HCT116 (cell line): ENCODE data around the gene ATXN2. TPM values are rescaled to one million over a fixed set of nuclear protein-coding genes. Genes with fewer than 3 reads are reported as not detected.

ENCODE experiments used
- ATAC-seq: fragments of 200-7000 bp; cut with Tn5 transposase; 2 replicates; pipeline ENCODE4 v1.9.1; 2020; ENCODE audit warnings: mild to moderate bottlenecking, moderate library complexity
- BruUV-seq: library from RNA; stranded (reverse); fragments of 400-500 nt; replicated peaks from 2 replicates; lab custom pipeline; 2021; lab: Mats Ljungman, UMichigan
- CTCF ChIA-PET: fragments of 300-600 bp; sonication (Branson Sonifier 250); formaldehyde crosslinking; loops from one replicate; lab custom pipeline; 2021; ENCODE audit warnings: antibody characterized with exemption; lab: Charles Lee
- POLR2A ChIA-PET: fragments of 300-600, 350-600 bp; sonication (Branson Sonifier 250); formaldehyde crosslinking; loops from one replicate; lab custom pipeline; 2021; ENCODE audit warnings: antibody characterized with exemption; lab: Charles Lee
- RAD21 ChIA-PET, 2 experiments: fragments of 300-600 bp; sonication (Branson Sonifier 250); formaldehyde crosslinking; loops; one replicate each; lab custom pipeline; 2023; ENCODE audit warnings: low total read pairs in 2 of 2; ENCODE audit not compliant: uncharacterized antibody in 2 of 2, unreplicated experiment in 2 of 2, low non-redundant PET in 1 of 2; lab: Charles Lee
- DNase-seq: peaks from one replicate; pipeline ENCODE4 v3.0.0-alpha.2; 2010; ENCODE audit warnings: low read depth, low spot score
- H2AFZ ChIP-seq: fragments of 200-600 bp; shearing (Covaris generic), sonication (generic); 2 replicates; pipeline ENCODE4 v1.6.1; 2017; ENCODE audit warnings: low read depth, mixed run types, mixed read lengths, antibody characterized with exemption, low read length; ENCODE audit not compliant: poor library complexity, severe bottlenecking
- H3K27ac ChIP-seq: 2 replicates; pipeline ENCODE4 v1.5.1; 2012; ENCODE audit warnings: low read depth, low read length
- H3K27me3 ChIP-seq: fragments of 200-600 bp; sonication (generic); 2 replicates; pipeline ENCODE4 v1.6.1; 2016; ENCODE audit warnings: mixed run types, low read length, mixed read lengths; ENCODE audit not compliant: insufficient read depth
- H3K36me3 ChIP-seq, 2 experiments: fragments of 200-500 bp in 1 of 2; fragments of 200-600 bp in 1 of 2; sonication (Bioruptor generic) in 1 of 2; sonication (generic) in 1 of 2; 2 replicates each; pipeline versions ENCODE4 v1.5.1 to v1.6.1; 2014 to 2016; ENCODE audit warnings: low read length in 2 of 2, inconsistent platforms in 1 of 2, mixed read lengths in 1 of 2, mixed run types in 1 of 2; ENCODE audit not compliant: insufficient read depth in 2 of 2, control insufficient read depth in 1 of 2
- H3K4me1 ChIP-seq, 2 experiments: fragments of 200-600 bp in 1 of 2; sonication (generic) in 1 of 2; 2 replicates each; pipeline versions ENCODE4 v1.5.1 to v1.6.1; 2012 to 2017; ENCODE audit warnings: low read length in 2 of 2, inconsistent platforms in 1 of 2, mild to moderate bottlenecking in 1 of 2, mixed read lengths in 1 of 2, mixed run types in 1 of 2, moderate library complexity in 1 of 2; ENCODE audit not compliant: insufficient read depth in 2 of 2, control insufficient read depth in 1 of 2
- H3K4me2 ChIP-seq: fragments of 200-600 bp; sonication (generic); 2 replicates; pipeline ENCODE4 v1.6.1; 2017; ENCODE audit warnings: mixed run types, low read length, mixed read lengths
- H3K4me3 ChIP-seq, 2 experiments: fragments of 200-600 bp in 1 of 2; sonication (generic) in 1 of 2; replicated peaks in 1 of 2; 2 replicates each; pipeline ENCODE4 v1.5.1; 2011 to 2016; ENCODE audit warnings: low read length in 2 of 2, control low read depth in 1 of 2, low read depth in 1 of 2, mild to moderate bottlenecking in 1 of 2, mixed read lengths in 1 of 2, mixed run types in 1 of 2
- H3K79me2 ChIP-seq: fragments of 200-600 bp; sonication (generic); 2 replicates; pipeline ENCODE4 v1.6.1; 2017; ENCODE audit warnings: mild to moderate bottlenecking, mixed run types, low read length, moderate library complexity, mixed read lengths; ENCODE audit not compliant: insufficient read depth
- H3K9ac ChIP-seq: fragments of 200-600 bp; sonication (generic); 2 replicates; pipeline ENCODE4 v1.6.1; 2016; ENCODE audit warnings: low read length, mixed read lengths
- H3K9me2 ChIP-seq: fragments of 200-600 bp; sonication (generic), shearing (Covaris generic); 2 replicates; pipeline ENCODE4 v1.6.1; 2017; ENCODE audit warnings: mixed run types, mild to moderate bottlenecking, moderate library complexity; ENCODE audit not compliant: insufficient read depth
- H3K9me3 ChIP-seq, 2 experiments: fragments of 200-500 bp in 1 of 2; fragments of 200-600 bp in 1 of 2; sonication (Bioruptor generic) in 1 of 2; sonication (generic) in 1 of 2; 2 replicates each; pipeline ENCODE4 v1.6.1; 2014 to 2017; ENCODE audit warnings: low read length in 2 of 2, mixed read lengths in 2 of 2, inconsistent platforms in 1 of 2, low read depth in 1 of 2, mild to moderate bottlenecking in 1 of 2, mixed run types in 1 of 2, moderate library complexity in 1 of 2; ENCODE audit not compliant: control insufficient read depth in 1 of 2, insufficient read depth in 1 of 2
- H4K20me1 ChIP-seq: fragments of 200-600 bp; sonication (generic), shearing (Covaris generic); 2 replicates; pipeline ENCODE4 v1.6.1; 2017; ENCODE audit warnings: mixed run types, mild to moderate bottlenecking, moderate library complexity; ENCODE audit not compliant: insufficient read depth
- EGR1 ChIP-seq: IDR thresholded peaks from 2 replicates; pipeline ENCODE4 v1.6.1; 2012; ENCODE audit warnings: low read depth
- JUND ChIP-seq: IDR thresholded peaks from 2 replicates; pipeline ENCODE4 v1.6.1; 2012
- SP1 ChIP-seq: IDR thresholded peaks from 2 replicates; pipeline ENCODE4 v1.6.1; 2012; ENCODE audit warnings: low read depth
- TCF7L2 ChIP-seq: IDR thresholded peaks from 2 replicates; pipeline ENCODE4 v1.7.0; 2011; ENCODE audit warnings: borderline replicate concordance, inconsistent platforms; ENCODE audit not compliant: insufficient read depth, insufficient read length; ENCODE audit errors: extremely low read depth
- intact Hi-C: fragments of 100-400 bp; cut with micrococcal nuclease; formaldehyde crosslinking; loops from 2 replicates; pipeline ENCODE4 v1.10.0; 2022
- total RNA-seq: library from RNA; stranded (reverse); gene quantifications from one replicate; pipeline ENCODE4 v1.2.1, GENCODE V29; 2021; ENCODE audit not compliant: unreplicated experiment
- TF ChIP-seq, protein P1 (sequence below), 3 experiments: fragments of 200-600 bp in 1 of 3; sonication (generic) in 1 of 3; IDR thresholded peaks in 2 of 3; conservative IDR thresholded peaks in 1 of 3; 2 replicates each; pipeline ENCODE4 v1.5.1; 2012 to 2017; ENCODE audit warnings: low read depth in 2 of 3, low read length in 2 of 3, antibody characterized with exemption in 1 of 3, borderline replicate concordance in 1 of 3, control low read depth in 1 of 3, mild to moderate bottlenecking in 1 of 3, mixed read lengths in 1 of 3, mixed run types in 1 of 3, moderate library complexity in 1 of 3; ENCODE audit not compliant: insufficient read depth in 1 of 3

Gene ATXN2
- total RNA-seq, 1 experiment from 2014 or later = 72.7 TPM

- BruUV-seq = no TSS peak
- ChIA-PET POLR2A (no interaction called here), CTCF (interaction anchor here (1.2 to 1.6 kb wide), 2 partner anchors 8 to 46 kb away, joined by 3 to 6 read pairs; no protein-coding TSS in a partner anchor), RAD21 (no interaction called here)
- DNase-seq (peak; percentile 87), ATAC-seq (peak; percentile 84)
- Histone ChIP-seq H3K9me2 (no peaks in the 10 kb centered on the region), H3K79me2 (peaks cover 30% of the 10 kb centered on the region), H3K27me3 (no peaks in the 10 kb centered on the region), H3K4me1 (peaks cover 26 to 54% of the 10 kb centered on the region in 2 experiments), H3K9ac (peak overlapping the region; percentile 26), H2AFZ (no peak overlapping the region), H3K4me2 (peak overlapping the region; percentile 99), H3K4me3 (peak overlapping the region; percentile 30 to 91), H4K20me1 (no peaks in the 10 kb centered on the region), H3K9me3 (no peaks in the 10 kb centered on the region), H3K36me3 (no peaks in the 10 kb centered on the region), H3K27ac (peak overlapping the region; percentile 38; the same call in 1 of the 2 replicates)
- TF ChIP-seq TCF7L2 (peak; percentile 18), JUND (no peak), EGR1 (no peak), SP1 (no peak)
- TF ChIP-seq, protein P1, sequence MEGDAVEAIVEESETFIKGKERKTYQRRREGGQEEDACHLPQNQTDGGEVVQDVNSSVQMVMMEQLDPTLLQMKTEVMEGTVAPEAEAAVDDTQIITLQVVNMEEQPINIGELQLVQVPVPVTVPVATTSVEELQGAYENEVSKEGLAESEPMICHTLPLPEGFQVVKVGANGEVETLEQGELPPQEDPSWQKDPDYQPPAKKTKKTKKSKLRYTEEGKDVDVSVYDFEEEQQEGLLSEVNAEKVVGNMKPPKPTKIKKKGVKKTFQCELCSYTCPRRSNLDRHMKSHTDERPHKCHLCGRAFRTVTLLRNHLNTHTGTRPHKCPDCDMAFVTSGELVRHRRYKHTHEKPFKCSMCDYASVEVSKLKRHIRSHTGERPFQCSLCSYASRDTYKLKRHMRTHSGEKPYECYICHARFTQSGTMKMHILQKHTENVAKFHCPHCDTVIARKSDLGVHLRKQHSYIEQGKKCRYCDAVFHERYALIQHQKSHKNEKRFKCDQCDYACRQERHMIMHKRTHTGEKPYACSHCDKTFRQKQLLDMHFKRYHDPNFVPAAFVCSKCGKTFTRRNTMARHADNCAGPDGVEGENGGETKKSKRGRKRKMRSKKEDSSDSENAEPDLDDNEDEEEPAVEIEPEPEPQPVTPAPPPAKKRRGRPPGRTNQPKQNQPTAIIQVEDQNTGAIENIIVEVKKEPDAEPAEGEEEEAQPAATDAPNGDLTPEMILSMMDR (IDR thresholded peaks at IDR 0.05 in 2 of 3, conservative IDR thresholded peaks at IDR 0.05 in 1 of 3; ENCODE audit: borderline replicate concordance in 1 of 3, insufficient read depth in 1 of 3, low read depth in 2 of 3, low read length in 2 of 3) = peak in 1 of 3 experiments; percentile 67; a peak in 3 of 6 replicates
- intact Hi-C loops = no loop called here
Observed at GRCh38 chr12:111405149-111405858, 193.8 kb downstream of the ATXN2 start.
